Keratinocyte (primary cell): Measurements from ENCODE around the gene BBS9.

Experiments used
- CTCF ChIP-seq, 3 experiments: IDR thresholded peaks in 1 of 3; conservative IDR thresholded peaks in 1 of 3; optimal IDR thresholded peaks in 1 of 3; 2 replicates in 2 of 3; 3 replicates in 1 of 3; pipeline versions ENCODE3 to v1.5.1; 2011; ENCODE audit warnings: low read length in 3 of 3, mild to moderate bottlenecking in 3 of 3, moderate library complexity in 2 of 3, control low read depth in 1 of 3, inconsistent platforms in 1 of 3; ENCODE audit not compliant: insufficient read depth in 2 of 3; ENCODE audit errors: extremely low read depth in 1 of 3
- EZH2 ChIP-seq: IDR thresholded peaks from one replicate; pipeline ENCODE4 v1.6.1; 2012; ENCODE audit warnings: inconsistent platforms, mild to moderate bottlenecking, low read length, moderate library complexity

- TF ChIP-seq CTCF (optimal IDR thresholded peaks at IDR 0.05 in 1 of 3, IDR thresholded peaks at IDR 0.05 in 1 of 3, conservative IDR thresholded peaks at IDR 0.05 in 1 of 3; ENCODE audit: extremely low read depth in 1 of 3, insufficient read depth in 2 of 3, low read length in 3 of 3) (no peak), EZH2 (no peak)
Observed at GRCh38 chr7:33310546-33310945, 181.2 kb downstream of the BBS9 start.
